Measurements from ENCODE around the gene TAB2. TPM values are rescaled to one million over a fixed set of nuclear protein-coding genes. Genes with fewer than 3 reads are reported as not detected.

TAB2 gene
- total and polyA plus RNA-seq, 2 of the 8 experiments (the other 6 are each of a cell fraction or from before 2014, with no cell fraction given) = 40.4 to 63.0 TPM

DNA sequence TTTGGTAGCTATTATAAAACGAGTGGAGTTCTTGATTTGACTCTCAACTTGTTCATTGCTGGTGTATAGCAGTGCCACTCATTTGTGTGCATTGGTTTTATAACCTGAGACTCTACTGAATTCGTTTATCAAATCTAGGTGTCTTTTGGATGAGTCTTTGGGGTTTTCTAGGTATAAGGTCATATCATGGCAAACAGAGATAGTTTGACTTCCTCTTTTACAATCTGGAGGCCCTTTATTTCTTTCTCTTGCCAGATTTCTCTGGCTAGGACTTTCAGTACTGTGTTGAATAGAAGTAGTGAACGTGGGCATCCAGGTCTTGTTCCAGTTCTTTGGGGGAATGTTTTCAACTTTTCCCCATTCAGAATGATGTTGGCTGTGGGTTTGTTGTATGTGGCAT, 121.3 kb downstream of the TAB2 start:
- Histone ChIP-seq H3K9me3 (ENCODE audit: insufficient read depth in 2 of 2, low read depth in 1 of 2, low read length in 1 of 2) (no peaks in the 10 kb centered on the region), H2BK12ac (ENCODE audit: low read depth, low read length) (no peak overlapping the region), H3K18ac (ENCODE audit: extremely low read depth, low read length) (no peak overlapping the region), H2AK5ac (ENCODE audit: low read depth, low read length) (no peak overlapping the region), H3K14ac (ENCODE audit: insufficient read length) (no peak overlapping the region), H3K36me3 (ENCODE audit: control insufficient read depth in 2 of 4, insufficient read depth in 4 of 4, low read length in 3 of 4) (no peaks in the 10 kb centered on the region), H3K56ac (replicated peaks; ENCODE audit: insufficient read length, low read depth, low read length) (no peak overlapping the region), H3K23ac (ENCODE audit: insufficient read length) (no peak overlapping the region), H4K5ac (ENCODE audit: insufficient read length, low read depth, low read length) (no peak overlapping the region), H2BK120ac (replicated peaks; ENCODE audit: low read depth, low read length) (no peak overlapping the region), H4K20me1 (replicated peaks in 1 of 2; ENCODE audit: control insufficient read depth in 1 of 2, insufficient read depth in 2 of 2, low read length in 2 of 2) (no peaks in the 10 kb centered on the region), H3K23me2 (ENCODE audit: low read depth, low read length) (no peaks in the 10 kb centered on the region), H3K4me3 (ENCODE audit: extremely low read depth in 1 of 4, insufficient read depth in 2 of 4, low read depth in 3 of 4, low read length in 4 of 4) (no peak overlapping the region), H3K4ac (replicated peaks; ENCODE audit: insufficient read length, low read depth, low read length) (no peak overlapping the region), H3K9ac (replicated peaks in 1 of 4; ENCODE audit: extremely low read depth in 1 of 4, low read depth in 3 of 4, low read length in 3 of 4) (no peak overlapping the region), H3K27ac (ENCODE audit: low read depth, low read length) (no peak overlapping the region), H3K79me2 (ENCODE audit: control insufficient read depth in 1 of 2, insufficient read depth in 2 of 2, low read length in 2 of 2) (no peaks in the 10 kb centered on the region), H4K8ac (ENCODE audit: extremely low read depth, insufficient read depth, low read length) (no peak overlapping the region), H3K4me2 (ENCODE audit: insufficient read depth in 1 of 2, low read depth in 2 of 2, low read length in 2 of 2) (no peak overlapping the region), H2BK15ac (ENCODE audit: low read length) (no peak overlapping the region), H4K91ac (replicated peaks; ENCODE audit: insufficient read length, low read length) (no peak overlapping the region), H3K79me1 (ENCODE audit: low read depth, low read length) (no peaks in the 10 kb centered on the region), H2BK5ac (ENCODE audit: low read depth, low read length) (no peak overlapping the region), H3K4me1 (replicated peaks in 1 of 4; ENCODE audit: control insufficient read depth in 3 of 4, insufficient read depth in 4 of 4, low read length in 3 of 4) (no peaks in the 10 kb centered on the region), H2BK20ac (ENCODE audit: low read length) (no peak overlapping the region), H2AFZ (ENCODE audit: low read length) (no peak overlapping the region), H3K27me3 (replicated peaks in 1 of 4; ENCODE audit: control insufficient read depth in 3 of 4, extremely low read depth in 1 of 4, insufficient read depth in 3 of 4, low read length in 3 of 4) (no peaks in the 10 kb centered on the region)
- no peak for DNase-seq (ENCODE audit: low read depth in 1 of 2, low spot score in 2 of 2)
- no peak for FAIRE-seq
- WGBS, 2 experiments (ENCODE audit: extremely low coverage in 1 of 2, insufficient coverage in 1 of 2, insufficient read length in 1 of 2, insufficient replicate concordance in 2 of 2, low coverage in 1 of 2, low lambda C conversion rate in 2 of 2, missing lambda C conversion rate in 1 of 2) = 84% methylated on average over 3 of the region's 3 CpGs; no CpG with 5 or more reads in 1 of the 2 experiments
- CTCF ChIA-PET (ENCODE audit: partially characterized antibody) = interaction anchor here (0.7 to 1.0 kb wide), 4 partner anchors 9 to 412 kb away, joined by 3 to 4 read pairs (median 4); no protein-coding TSS in a partner anchor
- POLR2A ChIA-PET (ENCODE audit: partially characterized antibody) = interaction anchor here (0.6 kb wide), 1 partner anchor 56 kb away, joined by 4 read pairs; no protein-coding TSS in a partner anchor
- TF ChIP-seq CHD1 (IDR thresholded peaks at IDR 0.05; ENCODE audit: low read depth, low read length) (no peak), PHF8 (conservative IDR thresholded peaks at IDR 0.05; ENCODE audit: low read depth, low read length) (no peak), FOSL1 (IDR thresholded peaks at IDR 0.05; ENCODE audit: insufficient read depth, low read depth, low read length) (no peak), SRF (IDR thresholded peaks at IDR 0.05; ENCODE audit: low read depth, low read length) (no peak)
